Measurements from ENCODE around the gene KLF15.

KLF15 gene

GRCh38 chr3:126313580-126314304 is 43.5 kb downstream of the KLF15 start:
- no peaks in the 10 kb centered on the region for H3K36me3 Mint-ChIP-seq
- H3K4me3 Mint-ChIP-seq: no peak overlapping the region
- H3K27ac Mint-ChIP-seq: no peak overlapping the region
- H3K4me1 Mint-ChIP-seq: no peaks in the 10 kb centered on the region
- H3K9me3 Mint-ChIP-seq: no peaks in the 10 kb centered on the region
- H3K27me3 Mint-ChIP-seq: peaks cover 3% of the 10 kb centered on the region

GRCh38 chr3:126313166-126313565 is 44.0 kb downstream of the KLF15 start:
- peaks cover 3% of the 10 kb centered on the region for H3K27me3 Mint-ChIP-seq
- H3K4me1 Mint-ChIP-seq: no peaks in the 10 kb centered on the region
- no peak overlapping the region for H3K4me3 Mint-ChIP-seq
- no peaks in the 10 kb centered on the region for H3K9me3 Mint-ChIP-seq
- H3K36me3 Mint-ChIP-seq: no peaks in the 10 kb centered on the region
- no peak overlapping the region for H3K27ac Mint-ChIP-seq

GRCh38 chr3:126312341-126312740 is 44.9 kb downstream of the KLF15 start:
- no peak overlapping the region for H3K27ac Mint-ChIP-seq
- no peak overlapping the region for H3K4me3 Mint-ChIP-seq
- no peaks in the 10 kb centered on the region for H3K4me1 Mint-ChIP-seq
- peaks cover 3% of the 10 kb centered on the region for H3K27me3 Mint-ChIP-seq
- H3K36me3 Mint-ChIP-seq: no peaks in the 10 kb centered on the region
- no peaks in the 10 kb centered on the region for H3K9me3 Mint-ChIP-seq

GRCh38 chr3:126311338-126311978 is 45.8 kb downstream of the KLF15 start:
- no peaks in the 10 kb centered on the region for H3K36me3 Mint-ChIP-seq
- no peak overlapping the region for H3K4me3 Mint-ChIP-seq
- no peak overlapping the region for H3K27ac Mint-ChIP-seq
- H3K4me1 Mint-ChIP-seq: no peaks in the 10 kb centered on the region
- peaks cover 3% of the 10 kb centered on the region for H3K27me3 Mint-ChIP-seq
- no peaks in the 10 kb centered on the region for H3K9me3 Mint-ChIP-seq

- H3K4me1 Mint-ChIP-seq: no peaks in the 10 kb centered on the region
- H3K4me3 Mint-ChIP-seq: no peak overlapping the region
- H3K27me3 Mint-ChIP-seq: peaks cover 2% of the 10 kb centered on the region
- H3K27ac Mint-ChIP-seq: no peak overlapping the region
- H3K9me3 Mint-ChIP-seq: no peaks in the 10 kb centered on the region
- no peaks in the 10 kb centered on the region for H3K36me3 Mint-ChIP-seq
These were observed 46.4 kb downstream of the KLF15 start for GRCh38 chr3:126310816-126311215.

GRCh38 chr3:126309861-126310655 is 47.1 kb downstream of the KLF15 start:
- Mint-ChIP-seq H3K27ac (no peak overlapping the region), H3K27me3 (peaks cover 2% of the 10 kb centered on the region), H3K9me3 (no peaks in the 10 kb centered on the region), H3K4me1 (no peaks in the 10 kb centered on the region), H3K4me3 (no peak overlapping the region), H3K36me3 (no peaks in the 10 kb centered on the region)

- H3K36me3 Mint-ChIP-seq: no peaks in the 10 kb centered on the region
- H3K4me1 Mint-ChIP-seq: no peaks in the 10 kb centered on the region
- H3K9me3 Mint-ChIP-seq: no peaks in the 10 kb centered on the region
- H3K27me3 Mint-ChIP-seq: peaks cover 2% of the 10 kb centered on the region
- H3K4me3 Mint-ChIP-seq: no peak overlapping the region
- no peak overlapping the region for H3K27ac Mint-ChIP-seq
These were observed 48.0 kb downstream of the KLF15 start for GRCh38 chr3:126309165-126309564.

GRCh38 chr3:126308394-126309125 is 48.6 kb downstream of the KLF15 start:
- Mint-ChIP-seq H3K36me3 (no peaks in the 10 kb centered on the region), H3K27me3 (peaks cover 2% of the 10 kb centered on the region), H3K4me3 (no peak overlapping the region), H3K27ac (no peak overlapping the region), H3K9me3 (peaks cover 4% of the 10 kb centered on the region), H3K4me1 (no peaks in the 10 kb centered on the region)

- peaks cover 9% of the 10 kb centered on the region for H3K9me3 Mint-ChIP-seq
- peaks cover 2% of the 10 kb centered on the region for H3K27me3 Mint-ChIP-seq
- H3K4me3 Mint-ChIP-seq: no peak overlapping the region
- H3K4me1 Mint-ChIP-seq: no peaks in the 10 kb centered on the region
- no peaks in the 10 kb centered on the region for H3K36me3 Mint-ChIP-seq
- no peak overlapping the region for H3K27ac Mint-ChIP-seq
These were observed 49.4 kb downstream of the KLF15 start for GRCh38 chr3:126307591-126308393.

- H3K27me3 Mint-ChIP-seq: peaks cover 2% of the 10 kb centered on the region
- H3K4me3 Mint-ChIP-seq: no peak overlapping the region
These were observed 50.2 kb downstream of the KLF15 start for GRCh38 chr3:126306888-126307482.

GRCh38 chr3:126306397-126306796 is 50.8 kb downstream of the KLF15 start:
- H3K9me3 Mint-ChIP-seq: peaks cover 9% of the 10 kb centered on the region
- H3K36me3 Mint-ChIP-seq: no peaks in the 10 kb centered on the region
- no peak overlapping the region for H3K27ac Mint-ChIP-seq
- peaks cover 2% of the 10 kb centered on the region for H3K27me3 Mint-ChIP-seq
- no peaks in the 10 kb centered on the region for H3K4me1 Mint-ChIP-seq
- no peak overlapping the region for H3K4me3 Mint-ChIP-seq

More at GRCh38 chr3:126306888-126307482, 50.2 kb downstream of the KLF15 start:
- Mint-ChIP-seq H3K27ac (no peak overlapping the region), H3K9me3 (peaks cover 9% of the 10 kb centered on the region), H3K36me3 (no peaks in the 10 kb centered on the region), H3K4me1 (no peaks in the 10 kb centered on the region)

- peaks cover 9% of the 10 kb centered on the region for H3K9me3 Mint-ChIP-seq
- H3K27me3 Mint-ChIP-seq: peaks cover 2% of the 10 kb centered on the region
- no peak overlapping the region for H3K4me3 Mint-ChIP-seq
- no peaks in the 10 kb centered on the region for H3K36me3 Mint-ChIP-seq
- H3K27ac Mint-ChIP-seq: no peak overlapping the region
- no peaks in the 10 kb centered on the region for H3K4me1 Mint-ChIP-seq
These were observed 51.8 kb downstream of the KLF15 start for GRCh38 chr3:126305427-126305826.

- Mint-ChIP-seq H3K27me3 (peaks cover 2% of the 10 kb centered on the region), H3K36me3 (no peaks in the 10 kb centered on the region), H3K4me3 (no peak overlapping the region), H3K9me3 (peaks cover 9% of the 10 kb centered on the region), H3K4me1 (no peaks in the 10 kb centered on the region), H3K27ac (no peak overlapping the region)
These were observed 52.5 kb downstream of the KLF15 start for GRCh38 chr3:126304704-126305103.

GRCh38 chr3:126304291-126304690 is 52.9 kb downstream of the KLF15 start:
- no peak overlapping the region for H3K4me3 Mint-ChIP-seq
- H3K4me1 Mint-ChIP-seq: no peaks in the 10 kb centered on the region
- H3K27me3 Mint-ChIP-seq: peaks cover 2% of the 10 kb centered on the region
- no peak overlapping the region for H3K27ac Mint-ChIP-seq
- no peaks in the 10 kb centered on the region for H3K36me3 Mint-ChIP-seq
- H3K9me3 Mint-ChIP-seq: peaks cover 9% of the 10 kb centered on the region

All from activated naive CD4-positive, alpha-beta T cell treated with anti-CD3 and anti-CD28 coated beads, Interleukin-2, amount 50 U/mL, for 24 hours (primary cell).